HFFc6 (cell line): ENCODE results near the gene TAF11. TPM values are rescaled to one million over a fixed set of nuclear protein-coding genes. Genes with fewer than 3 reads are reported as not detected.
A peak's percentile ranks its signal among the peaks of the same experiment; 100 is the strongest.

Source experiments
- DNase-seq: peaks from one replicate; pipeline ENCODE4 v3.0.0-alpha.2; 2018
- H3K27ac Mint-ChIP-seq: 2 replicates; pipeline ENCODE4 v1.8.0; 2020; ENCODE audit warnings: mild to moderate bottlenecking, mixed read lengths
- H3K27me3 Mint-ChIP-seq: 2 replicates; pipeline ENCODE4 v1.8.0; 2021; ENCODE audit warnings: mild to moderate bottlenecking, moderate library complexity, mixed read lengths; ENCODE audit not compliant: insufficient read depth
- H3K36me3 Mint-ChIP-seq: 2 replicates; pipeline ENCODE4 v1.8.0; 2021; ENCODE audit warnings: low read depth, mixed read lengths
- H3K4me1 Mint-ChIP-seq: 2 replicates; pipeline ENCODE4 v1.8.0; 2020; ENCODE audit warnings: low read depth, mixed read lengths
- H3K4me3 Mint-ChIP-seq: 2 replicates; pipeline ENCODE4 v1.8.0; 2020; ENCODE audit warnings: mild to moderate bottlenecking, moderate library complexity, mixed read lengths
- H3K9me3 Mint-ChIP-seq: 2 replicates; pipeline ENCODE4 v1.8.0; 2020; ENCODE audit warnings: mild to moderate bottlenecking, mixed read lengths
- total RNA-seq, 6 experiments: library from RNA; stranded (reverse); fragmentation: NEBNext Ultra II Directional; extraction: Animal tissue kit (Norgen Biotek cat#: 25700); gene quantifications; 2 replicates in 1 of 6; 3 replicates in 5 of 6; pipeline ENCODE4 v1.2.3, GENCODE V29; 2021
- TF ChIP-seq, protein P1 (sequence below): fragments of 200-600 bp; sonication (generic); IDR thresholded peaks from 2 replicates; pipeline ENCODE4 v1.5.0; 2021; ENCODE audit warnings: antibody characterized with exemption, mild to moderate bottlenecking

TAF11 gene
- total RNA-seq, 6 experiments from 2014 or later: 15.2 to 19.0 (median 16.1) TPM

GRCh38 chr6:34872332-34872731, 15.5 kb downstream of the TAF11 start:
- no peaks in the 10 kb centered on the region for H3K9me3 Mint-ChIP-seq
- TF ChIP-seq, protein P1, sequence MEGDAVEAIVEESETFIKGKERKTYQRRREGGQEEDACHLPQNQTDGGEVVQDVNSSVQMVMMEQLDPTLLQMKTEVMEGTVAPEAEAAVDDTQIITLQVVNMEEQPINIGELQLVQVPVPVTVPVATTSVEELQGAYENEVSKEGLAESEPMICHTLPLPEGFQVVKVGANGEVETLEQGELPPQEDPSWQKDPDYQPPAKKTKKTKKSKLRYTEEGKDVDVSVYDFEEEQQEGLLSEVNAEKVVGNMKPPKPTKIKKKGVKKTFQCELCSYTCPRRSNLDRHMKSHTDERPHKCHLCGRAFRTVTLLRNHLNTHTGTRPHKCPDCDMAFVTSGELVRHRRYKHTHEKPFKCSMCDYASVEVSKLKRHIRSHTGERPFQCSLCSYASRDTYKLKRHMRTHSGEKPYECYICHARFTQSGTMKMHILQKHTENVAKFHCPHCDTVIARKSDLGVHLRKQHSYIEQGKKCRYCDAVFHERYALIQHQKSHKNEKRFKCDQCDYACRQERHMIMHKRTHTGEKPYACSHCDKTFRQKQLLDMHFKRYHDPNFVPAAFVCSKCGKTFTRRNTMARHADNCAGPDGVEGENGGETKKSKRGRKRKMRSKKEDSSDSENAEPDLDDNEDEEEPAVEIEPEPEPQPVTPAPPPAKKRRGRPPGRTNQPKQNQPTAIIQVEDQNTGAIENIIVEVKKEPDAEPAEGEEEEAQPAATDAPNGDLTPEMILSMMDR: no peak
- peaks cover 4% of the 10 kb centered on the region; the same call in 1 of the 2 replicates for H3K36me3 Mint-ChIP-seq
- no peak overlapping the region for H3K4me3 Mint-ChIP-seq
- no peaks in the 10 kb centered on the region for H3K4me1 Mint-ChIP-seq
- no peak overlapping the region for H3K27ac Mint-ChIP-seq
- H3K27me3 Mint-ChIP-seq: peaks cover 2% of the 10 kb centered on the region; the same call in 1 of the 2 replicates
- no peak for DNase-seq

DNA sequence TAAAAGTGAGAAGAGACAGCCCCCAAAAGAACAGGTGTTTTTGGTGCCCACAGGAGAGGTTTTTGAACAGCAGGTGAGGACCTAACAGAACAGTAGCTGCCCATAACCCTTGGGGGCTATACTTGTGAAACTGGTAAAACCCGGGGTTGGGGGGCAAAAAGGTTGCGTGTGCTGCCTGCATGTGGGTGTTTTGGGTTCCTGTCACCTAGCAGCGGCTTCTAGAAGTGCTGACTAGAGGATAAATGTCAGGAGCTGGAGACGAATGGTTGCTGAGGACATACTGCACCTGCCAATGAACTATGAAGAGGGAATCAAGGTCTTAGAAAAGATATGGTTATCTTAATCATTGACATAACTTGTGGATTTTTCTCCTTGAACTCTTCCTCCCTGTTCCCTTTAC, 16.0 kb downstream of the TAF11 start:
- Mint-ChIP-seq H3K9me3 (no peaks in the 10 kb centered on the region), H3K27ac (no peak overlapping the region), H3K4me3 (no peak overlapping the region), H3K27me3 (peaks cover 3% of the 10 kb centered on the region; the same call in 1 of the 2 replicates), H3K36me3 (peaks cover 4% of the 10 kb centered on the region; the same call in 1 of the 2 replicates), H3K4me1 (no peaks in the 10 kb centered on the region)
- DNase-seq: no peak
- TF ChIP-seq, protein P1: no peak

GRCh38 chr6:34867484-34867883, 20.4 kb downstream of the TAF11 start:
- peaks cover 3% of the 10 kb centered on the region; the same call in 1 of the 2 replicates for H3K27me3 Mint-ChIP-seq
- H3K36me3 Mint-ChIP-seq: no peaks in the 10 kb centered on the region
- TF ChIP-seq, protein P1: peak; percentile 36
- no peaks in the 10 kb centered on the region for H3K9me3 Mint-ChIP-seq
- H3K27ac Mint-ChIP-seq: no peak overlapping the region
- peak; percentile 1 for DNase-seq
- no peak overlapping the region for H3K4me3 Mint-ChIP-seq
- H3K4me1 Mint-ChIP-seq: peaks cover 5% of the 10 kb centered on the region; the same call in 1 of the 2 replicates

DNA sequence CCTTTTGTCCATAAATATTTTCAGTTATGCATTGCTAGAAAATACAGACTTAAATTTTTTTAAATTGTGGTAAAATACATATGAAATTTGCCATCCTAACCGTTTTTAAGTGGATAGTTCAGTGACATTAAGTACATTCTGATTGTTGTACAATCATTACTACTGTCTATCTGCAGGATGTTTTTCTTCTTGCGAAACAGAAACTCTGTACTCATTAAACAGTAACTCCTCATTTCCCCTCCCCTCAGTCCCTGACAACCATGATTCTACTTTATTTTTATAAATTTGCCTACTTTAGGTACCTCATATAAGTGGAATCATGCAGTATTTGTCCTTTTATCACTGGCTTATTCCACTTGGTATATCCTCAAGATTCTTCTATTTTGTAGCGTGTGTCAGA, 21.3 kb downstream of the TAF11 start:
- no peaks in the 10 kb centered on the region for H3K9me3 Mint-ChIP-seq
- TF ChIP-seq, protein P1: no peak
- no peaks in the 10 kb centered on the region for H3K36me3 Mint-ChIP-seq
- DNase-seq: no peak
- H3K4me1 Mint-ChIP-seq: peaks cover 5% of the 10 kb centered on the region; the same call in 1 of the 2 replicates
- peaks cover 3% of the 10 kb centered on the region; the same call in 1 of the 2 replicates for H3K27me3 Mint-ChIP-seq
- no peak overlapping the region for H3K4me3 Mint-ChIP-seq
- H3K27ac Mint-ChIP-seq: no peak overlapping the region

DNA sequence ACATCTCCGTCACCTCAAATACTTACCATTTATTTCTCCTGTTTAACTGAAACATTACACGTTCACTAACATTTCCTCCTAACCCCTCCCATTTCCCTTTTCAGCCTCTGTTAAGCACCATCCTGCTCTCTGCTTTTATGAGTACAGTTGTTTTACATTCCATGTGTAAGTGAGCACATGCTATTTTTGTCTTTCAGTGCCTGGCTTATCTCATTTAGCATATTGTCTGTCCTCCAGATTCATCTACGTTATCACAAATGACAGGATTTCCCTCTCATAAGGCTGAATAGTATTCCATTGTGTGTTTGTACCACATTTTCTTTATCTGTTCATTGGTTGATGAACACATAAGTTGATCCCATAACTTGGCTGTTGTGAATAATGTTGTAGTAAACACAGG, 22.7 kb downstream of the TAF11 start:
- Mint-ChIP-seq H3K36me3 (no peaks in the 10 kb centered on the region), H3K9me3 (no peaks in the 10 kb centered on the region), H3K4me1 (peaks cover 5% of the 10 kb centered on the region; the same call in 1 of the 2 replicates), H3K27ac (no peak overlapping the region), H3K27me3 (peaks cover 3% of the 10 kb centered on the region; the same call in 1 of the 2 replicates), H3K4me3 (no peak overlapping the region)
- TF ChIP-seq, protein P1: no peak
- DNase-seq: no peak
